ENCODE data around the gene LMX1A. TPM values are rescaled to one million over a fixed set of nuclear protein-coding genes. Genes with fewer than 3 reads are reported as not detected.

LMX1A gene
- polyA plus RNA-seq, 2 of the 4 experiments (the other 2 are of a cell fraction), result not detected

GRCh38 chr1:165169729-165170128 is 186.8 kb downstream of the LMX1A start (continued):
- TF ChIP-seq GATA3 (IDR thresholded peaks at IDR 0.05; ENCODE audit: borderline replicate concordance) (no peak), CHD2 (IDR thresholded peaks at IDR 0.05; ENCODE audit: low read length, partially characterized antibody) (no peak), MYC (IDR thresholded peaks at IDR 0.05; ENCODE audit: borderline replicate concordance, low read length) (no peak), CEBPB (IDR thresholded peaks at IDR 0.05) (no peak), FOSB (CRISPR knock-in tag; IDR thresholded peaks at IDR 0.05) (no peak), ZFP36 (IDR thresholded peaks at IDR 0.05; ENCODE audit: borderline replicate concordance, partially characterized antibody) (no peak), NFE2L2 (conservative IDR thresholded peaks at IDR 0.05; ENCODE audit: low read length) (no peak), POLR2A (IDR thresholded peaks at IDR 0.05; ENCODE audit: low read length) (no peak), EHMT2 (IDR thresholded peaks at IDR 0.05; ENCODE audit: low read depth) (no peak), NR3C1 (IDR thresholded peaks at IDR 0.05) (no peak)
- TF ChIP-seq, protein P1, sequence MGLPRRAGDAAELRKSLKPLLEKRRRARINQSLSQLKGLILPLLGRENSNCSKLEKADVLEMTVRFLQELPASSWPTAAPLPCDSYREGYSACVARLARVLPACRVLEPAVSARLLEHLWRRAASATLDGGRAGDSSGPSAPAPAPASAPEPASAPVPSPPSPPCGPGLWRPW (IDR thresholded peaks at IDR 0.05), result no peak
- TF ChIP-seq, protein P2, sequence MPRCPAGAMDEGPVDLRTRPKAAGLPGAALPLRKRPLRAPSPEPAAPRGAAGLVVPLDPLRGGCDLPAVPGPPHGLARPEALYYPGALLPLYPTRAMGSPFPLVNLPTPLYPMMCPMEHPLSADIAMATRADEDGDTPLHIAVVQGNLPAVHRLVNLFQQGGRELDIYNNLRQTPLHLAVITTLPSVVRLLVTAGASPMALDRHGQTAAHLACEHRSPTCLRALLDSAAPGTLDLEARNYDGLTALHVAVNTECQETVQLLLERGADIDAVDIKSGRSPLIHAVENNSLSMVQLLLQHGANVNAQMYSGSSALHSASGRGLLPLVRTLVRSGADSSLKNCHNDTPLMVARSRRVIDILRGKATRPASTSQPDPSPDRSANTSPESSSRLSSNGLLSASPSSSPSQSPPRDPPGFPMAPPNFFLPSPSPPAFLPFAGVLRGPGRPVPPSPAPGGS (IDR thresholded peaks at IDR 0.05), result no peak

DNA sequence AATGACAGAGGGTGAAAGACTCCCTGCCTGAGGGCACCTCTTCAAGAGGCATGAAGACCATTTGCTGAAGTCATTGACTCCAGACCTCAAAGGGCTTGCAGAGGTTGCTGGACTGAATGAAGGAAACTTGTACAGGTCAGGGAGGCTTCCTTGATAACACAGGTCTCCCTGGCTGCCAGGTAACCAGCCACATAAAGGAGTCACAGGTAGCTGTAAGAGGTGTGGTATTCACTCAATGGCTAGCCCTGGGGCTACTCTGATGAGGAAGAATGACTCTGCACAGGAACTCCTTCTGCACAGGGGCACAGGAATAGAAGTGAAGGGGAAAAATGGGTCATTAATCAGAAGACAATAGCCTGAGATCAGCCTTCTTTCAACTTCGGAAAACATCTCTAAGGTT is 187.5 kb downstream of the LMX1A start:
- H3K4me1 ChIP-seq, result no peaks in the 10 kb centered on the region
- DNase-seq (ENCODE audit: low read depth in 1 of 2, low spot score in 1 of 2) (no peak), ATAC-seq (no peak), FAIRE-seq (no peak)
- no peaks in the 10 kb centered on the region for H3K9me3 ChIP-seq
- TF ChIP-seq ZNF302 (CRISPR knock-in tag; IDR thresholded peaks at IDR 0.05), result no peak
- no peak for TF ChIP-seq RCOR1 (IDR thresholded peaks at IDR 0.05; ENCODE audit: low read depth, low read length)
- TF ChIP-seq RFX5 (IDR thresholded peaks at IDR 0.05), result no peak
- TF ChIP-seq HDAC2 (IDR thresholded peaks at IDR 0.05), result no peak
- no peak for TF ChIP-seq JUN (IDR thresholded peaks at IDR 0.05)
- TF ChIP-seq CBX8 (IDR thresholded peaks at IDR 0.05), result no peak
- TF ChIP-seq SMC3 (IDR thresholded peaks at IDR 0.05), result no peak
- TF ChIP-seq HOXB5 (CRISPR knock-in tag; IDR thresholded peaks at IDR 0.05), result no peak
- no peak for TF ChIP-seq HEYL (CRISPR knock-in tag; IDR thresholded peaks at IDR 0.05)
- no peak for TF ChIP-seq EHF (CRISPR knock-in tag; IDR thresholded peaks at IDR 0.05)
- TF ChIP-seq BHLHE40 (IDR thresholded peaks at IDR 0.05; ENCODE audit: low read depth, low read length), result no peak
- no peak for TF ChIP-seq EHMT2 (IDR thresholded peaks at IDR 0.05; ENCODE audit: low read depth)
- no peak for TF ChIP-seq ZSCAN20 (CRISPR knock-in tag; IDR thresholded peaks at IDR 0.05)
- TF ChIP-seq, protein P1 (IDR thresholded peaks at IDR 0.05), result no peak
- TF ChIP-seq CEBPB (IDR thresholded peaks at IDR 0.05), result no peak
- TF ChIP-seq, protein P3, sequence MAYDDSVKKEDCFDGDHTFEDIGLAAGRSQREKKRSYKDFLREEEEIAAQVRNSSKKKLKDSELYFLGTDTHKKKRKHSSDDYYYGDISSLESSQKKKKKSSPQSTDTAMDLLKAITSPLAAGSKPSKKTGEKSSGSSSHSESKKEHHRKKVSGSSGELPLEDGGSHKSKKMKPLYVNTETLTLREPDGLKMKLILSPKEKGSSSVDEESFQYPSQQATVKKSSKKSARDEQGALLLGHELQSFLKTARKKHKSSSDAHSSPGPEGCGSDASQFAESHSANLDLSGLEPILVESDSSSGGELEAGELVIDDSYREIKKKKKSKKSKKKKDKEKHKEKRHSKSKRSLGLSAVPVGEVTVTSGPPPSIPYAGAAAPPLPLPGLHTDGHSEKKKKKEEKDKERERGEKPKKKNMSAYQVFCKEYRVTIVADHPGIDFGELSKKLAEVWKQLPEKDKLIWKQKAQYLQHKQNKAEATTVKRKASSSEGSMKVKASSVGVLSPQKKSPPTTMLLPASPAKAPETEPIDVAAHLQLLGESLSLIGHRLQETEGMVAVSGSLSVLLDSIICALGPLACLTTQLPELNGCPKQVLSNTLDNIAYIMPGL (CRISPR knock-in tag; IDR thresholded peaks at IDR 0.05; ENCODE audit: borderline replicate concordance), result no peak
- no peak for TF ChIP-seq NPAS2 (CRISPR knock-in tag; IDR thresholded peaks at IDR 0.05; ENCODE audit: borderline replicate concordance)
- TF ChIP-seq ZFP36 (IDR thresholded peaks at IDR 0.05; ENCODE audit: borderline replicate concordance, partially characterized antibody), result no peak
- no peak for TF ChIP-seq CHD2 (IDR thresholded peaks at IDR 0.05; ENCODE audit: low read length, partially characterized antibody)
- no peak overlapping the region for H3K4me3 ChIP-seq
- CTCF ChIA-PET, result no interaction called here
- no peak overlapping the region for H3K4me2 ChIP-seq
- H3K27ac ChIP-seq, result no peak overlapping the region
- POLR2A ChIA-PET, result no interaction called here
- 3% methylated on average over 1 of the region's 1 CpG for WGBS (ENCODE audit: missing lambda C conversion rate)

Data from A549 (cell line).